Hepatocyte (in vitro differentiated cells): ENCODE results near the gene UBA1. TPM values are rescaled to one million over a fixed set of nuclear protein-coding genes. Genes with fewer than 3 reads are reported as not detected.

Experiments
- DNase-seq: peaks from one replicate; pipeline ENCODE4 v3.0.0-alpha.2; 2016; ENCODE audit warnings: low spot score
- H2AFZ ChIP-seq: fragments of 200-600 bp; sonication (generic); 2 replicates; pipeline ENCODE4 v1.6.0; 2016; ENCODE audit warnings: antibody characterized with exemption, mild to moderate bottlenecking
- H3K27ac ChIP-seq: fragments of 200-600 bp; sonication (generic); 2 replicates; pipeline ENCODE4 v1.5.1; 2016; ENCODE audit warnings: mild to moderate bottlenecking
- H3K27me3 ChIP-seq: fragments of 200-600 bp; sonication (generic); 2 replicates; pipeline ENCODE4 v1.6.1; 2016
- H3K36me3 ChIP-seq: fragments of 200-600 bp; sonication (generic); replicated peaks from 2 replicates; pipeline ENCODE4 v1.5.1; 2016; ENCODE audit warnings: low read depth; ENCODE audit not compliant: insufficient read depth
- H3K4me1 ChIP-seq: fragments of 200-600 bp; sonication (generic); 2 replicates; pipeline ENCODE4 v1.5.1; 2016; ENCODE audit warnings: mild to moderate bottlenecking, moderate library complexity; ENCODE audit not compliant: insufficient read depth
- H3K4me2 ChIP-seq: fragments of 200-600 bp; sonication (generic); 2 replicates; pipeline ENCODE4 v1.6.0; 2016
- H3K4me3 ChIP-seq: fragments of 200-600 bp; sonication (generic); 2 replicates; pipeline ENCODE4 v1.5.1; 2016; ENCODE audit warnings: mild to moderate bottlenecking
- H3K79me2 ChIP-seq: fragments of 200-600 bp; sonication (generic); 2 replicates; pipeline ENCODE4 v1.6.0; 2017; ENCODE audit warnings: mild to moderate bottlenecking
- H3K9me2 ChIP-seq: fragments of 200-600 bp; sonication (generic); replicated peaks from 2 replicates; pipeline ENCODE4 v1.6.0; 2017; ENCODE audit warnings: mild to moderate bottlenecking; ENCODE audit not compliant: insufficient read depth
- H3K9me3 ChIP-seq: fragments of 200-600 bp; sonication (generic); 2 replicates; pipeline ENCODE4 v1.5.1; 2016; ENCODE audit warnings: low read depth, mild to moderate bottlenecking
- H4K20me1 ChIP-seq: fragments of 200-600 bp; sonication (generic); 2 replicates; pipeline ENCODE4 v1.6.0; 2016; ENCODE audit warnings: mild to moderate bottlenecking; ENCODE audit not compliant: insufficient read depth, poor library complexity, severe bottlenecking
- CTCF ChIP-seq: fragments of 200-600 bp; sonication (generic); IDR thresholded peaks from 2 replicates; pipeline ENCODE4 v1.5.1; 2016; ENCODE audit warnings: antibody characterized with exemption, mild to moderate bottlenecking; ENCODE audit not compliant: poor library complexity
- EZH2 ChIP-seq: fragments of 200-600 bp; sonication (generic); IDR thresholded peaks from 2 replicates; pipeline ENCODE4 v1.6.1; 2016; ENCODE audit warnings: antibody characterized with exemption, mild to moderate bottlenecking, borderline replicate concordance
- EZH2phosphoT487 ChIP-seq: fragments of 200-600 bp; sonication (generic); IDR thresholded peaks from one replicate; pipeline ENCODE4 v1.6.1; 2018; ENCODE audit warnings: antibody characterized with exemption, mild to moderate bottlenecking, low read depth, moderate library complexity; ENCODE audit not compliant: unreplicated experiment, severe bottlenecking
- WGBS: methylation state at CpG from one replicate; pipeline ENCODE4 v1.1.6; 2016; ENCODE audit warnings: low lambda C conversion rate; ENCODE audit errors: missing lambda C conversion rate; 5-methylcytosine and 5-hydroxymethylcytosine counted together
- polyA plus RNA-seq: library from polyadenylated mRNA; unstranded; fragments of >200 nt; fragmentation: Nextera tagmentation; extraction: Ambion mirVana; gene quantifications from 2 replicates; pipeline ENCODE4 v1.2.1, GENCODE V29; 2016
- total RNA-seq: library from RNA; depleted of rRNA; stranded (reverse); fragments of >200 nt; gene quantifications from 2 replicates; pipeline ENCODE4 v1.2.3, GENCODE V29; 2014

Gene UBA1
- total and polyA plus RNA-seq, 2 experiments from 2014 or later, result 236 to 253 TPM

GRCh38 chrX:47202316-47202715 is 8.7 kb downstream of the UBA1 start:
- 99% methylated on average over 11 of the region's 11 CpGs for WGBS
- Histone ChIP-seq H3K4me2 (no peak overlapping the region), H3K36me3 (no peaks in the 10 kb centered on the region), H3K4me3 (no peak overlapping the region), H4K20me1 (peaks cover 21% of the 10 kb centered on the region), H3K9me2 (no peaks in the 10 kb centered on the region), H3K27ac (no peak overlapping the region), H2AFZ (no peak overlapping the region), H3K79me2 (peaks cover 55% of the 10 kb centered on the region), H3K27me3 (no peaks in the 10 kb centered on the region), H3K9me3 (no peaks in the 10 kb centered on the region), H3K4me1 (peaks cover 13% of the 10 kb centered on the region)
- DNase-seq, result no peak
- TF ChIP-seq EZH2 (no peak), CTCF (no peak), EZH2phosphoT487 (no peak)

- Histone ChIP-seq H3K4me3 (no peak overlapping the region), H3K27ac (no peak overlapping the region), H3K9me3 (no peaks in the 10 kb centered on the region), H3K4me1 (peaks cover 8% of the 10 kb centered on the region), H3K36me3 (no peaks in the 10 kb centered on the region), H3K9me2 (no peaks in the 10 kb centered on the region), H4K20me1 (peaks cover 15% of the 10 kb centered on the region), H3K4me2 (no peak overlapping the region), H3K27me3 (no peaks in the 10 kb centered on the region), H3K79me2 (peaks cover 50% of the 10 kb centered on the region), H2AFZ (no peak overlapping the region)
- TF ChIP-seq CTCF, result no peak
- TF ChIP-seq EZH2phosphoT487, result no peak
- no peak for TF ChIP-seq EZH2
- 91% methylated on average over 4 of the region's 4 CpGs for WGBS
- DNase-seq, result no peak
Observed at GRCh38 chrX:47202877-47203276, 9.2 kb downstream of the UBA1 start.

DNA sequence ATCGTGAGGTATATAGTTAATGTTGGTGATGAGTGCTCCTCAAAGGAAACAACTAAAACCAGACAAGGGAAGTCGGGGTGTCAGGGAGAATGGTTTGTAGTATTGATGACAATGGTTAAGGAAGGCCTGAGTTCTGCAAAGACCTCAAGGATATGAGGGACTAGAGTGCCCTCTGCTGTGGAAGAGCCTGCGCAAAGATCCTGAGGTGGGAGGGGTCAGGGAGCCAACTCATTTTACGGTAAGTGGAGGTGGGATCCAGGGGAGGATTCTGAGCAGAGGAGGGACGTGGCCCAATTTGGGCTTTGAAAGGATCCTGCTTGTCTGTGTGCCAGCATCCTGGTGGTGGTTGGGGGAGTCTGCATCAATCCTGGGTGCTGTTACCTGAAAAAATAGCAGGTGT is 11.3 kb downstream of the UBA1 start:
- Histone ChIP-seq H3K36me3 (no peaks in the 10 kb centered on the region), H3K27me3 (no peaks in the 10 kb centered on the region), H4K20me1 (no peaks in the 10 kb centered on the region), H3K4me3 (no peak overlapping the region), H3K79me2 (peaks cover 33% of the 10 kb centered on the region), H3K9me3 (no peaks in the 10 kb centered on the region), H3K4me1 (no peaks in the 10 kb centered on the region), H3K27ac (no peak overlapping the region), H2AFZ (no peak overlapping the region), H3K4me2 (no peak overlapping the region), H3K9me2 (no peaks in the 10 kb centered on the region)
- DNase-seq, result no peak
- WGBS, result 80% methylated on average over 5 of the region's 5 CpGs
- no peak for TF ChIP-seq CTCF
- no peak for TF ChIP-seq EZH2
- no peak for TF ChIP-seq EZH2phosphoT487

GRCh38 chrX:47206316-47206715 is 12.7 kb downstream of the UBA1 start:
- H3K9me3 ChIP-seq, result no peaks in the 10 kb centered on the region
- no peaks in the 10 kb centered on the region for H3K36me3 ChIP-seq
- WGBS, result 84% methylated on average over 3 of the region's 3 CpGs
- no peak overlapping the region for H2AFZ ChIP-seq
- H3K79me2 ChIP-seq, result peaks cover 20% of the 10 kb centered on the region
- H3K4me2 ChIP-seq, result no peak overlapping the region
- H3K4me1 ChIP-seq, result no peaks in the 10 kb centered on the region
- TF ChIP-seq CTCF (no peak), EZH2phosphoT487 (no peak), EZH2 (no peak)
- H3K4me3 ChIP-seq, result no peak overlapping the region
- no peaks in the 10 kb centered on the region for H4K20me1 ChIP-seq
- H3K9me2 ChIP-seq, result no peaks in the 10 kb centered on the region
- no peaks in the 10 kb centered on the region for H3K27me3 ChIP-seq
- no peak for DNase-seq
- H3K27ac ChIP-seq, result no peak overlapping the region
